A549 treated with GW870086 at 1 μM for 4 hours (cell line): ENCODE results near the gene CFAP100. TPM values are rescaled to one million over a fixed set of nuclear protein-coding genes. Genes with fewer than 3 reads are reported as not detected.

Source experiments
- total RNA-seq: library from RNA; stranded (reverse); fragments of 200-300 nt; extraction: Qiagen RNA extraction; gene quantifications from 5 replicates; pipeline ENCODE4 v1.2.3, GENCODE V29; 2022; ENCODE audit warnings: low read depth

The CFAP100 gene
- total RNA-seq: not detected in 5 replicates

DNA sequence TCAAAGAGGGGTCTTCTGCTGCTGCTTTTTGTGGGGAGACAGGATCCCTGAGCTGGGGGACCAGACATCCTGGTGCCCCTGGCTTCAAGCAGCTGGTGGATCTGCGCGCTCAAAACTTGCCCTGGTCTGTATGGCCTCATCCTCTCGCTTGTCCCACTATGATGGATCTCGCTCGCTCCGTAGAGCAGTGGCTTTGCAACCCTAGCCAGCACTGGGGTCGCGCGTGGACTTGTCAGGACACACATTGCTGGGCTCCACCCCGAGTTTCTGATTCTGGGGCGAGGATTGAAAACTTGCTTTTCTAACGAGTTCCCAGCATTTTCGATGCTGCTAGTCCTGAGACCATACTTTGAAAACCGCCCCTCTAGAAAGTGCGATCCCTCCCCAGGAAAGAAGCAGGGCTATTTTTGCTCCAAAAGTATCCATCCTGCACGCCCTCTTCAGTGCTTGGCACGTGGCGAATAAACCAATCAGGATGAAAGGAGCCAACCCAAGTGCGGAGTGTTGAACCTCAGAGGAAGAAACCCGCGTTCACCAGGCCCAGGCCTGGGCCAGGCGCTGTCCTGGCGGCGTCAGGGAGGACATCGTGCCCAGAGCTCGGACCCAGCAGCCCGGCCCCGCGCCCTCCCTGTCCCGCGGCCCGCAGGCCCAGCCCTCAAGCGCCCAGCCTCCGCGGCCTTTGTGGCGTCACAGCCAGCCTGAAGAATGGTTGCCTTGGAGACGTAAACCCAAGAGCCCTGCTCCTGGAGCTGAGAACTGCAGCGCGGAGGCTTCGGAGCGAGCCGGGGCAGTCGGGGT is at the start of gene CFAP100:
Gene CFAP100, plus strand, starts transcription at position 731 of the 798 bp plus-strand sequence. CDS start 1,092 bp downstream, outside the sequence.

GRCh38 chr3:126357295-126358037 is 37.2 kb upstream of the CFAP100 start, which contains the start of gene KLF15:
Gene KLF15 (minus strand): TSS chr3:126357408. CDS start chr3:126352922, 4,486 bp downstream.

GRCh38 chr3:126475413-126476114 is 80.9 kb downstream of the CFAP100 start, which contains the start of gene ZXDC:
Gene ZXDC (minus strand): TSS chr3:126475891. CDS start chr3:126475865, 26 bp downstream.

Other genes starting within 250 kb of the CFAP100 start
- 0.08 to 0.24 TPM (median 0.15 TPM) in 5 replicates for gene ALDH1L1, start 214.3 kb upstream of the CFAP100 start, total RNA-seq
- gene KLF15, start 37.5 kb upstream of the CFAP100 start, total RNA-seq: 0.21 to 0.65 TPM (median 0.27 TPM) in 5 replicates
- gene ZXDC, start 81.0 kb downstream of the CFAP100 start, total RNA-seq: 7.5 to 9.2 TPM (median 8.1 TPM) in 5 replicates
- gene UROC1, start 122.9 kb downstream of the CFAP100 start, total RNA-seq: not detected in 5 replicates
- gene CHST13, start 129.2 kb downstream of the CFAP100 start, total RNA-seq: 0.41 to 1.5 TPM (median 0.88 TPM) in 5 replicates
- not detected in 5 replicates for gene C3orf22, start 164.0 kb downstream of the CFAP100 start, total RNA-seq